Type B pancreatic cell (in vitro differentiated cells): Measurements from ENCODE around the gene STXBP5L. TPM values are rescaled to one million over a fixed set of nuclear protein-coding genes. Genes with fewer than 3 reads are reported as not detected.

Source experiments
- DNase-seq: peaks from one replicate; pipeline ENCODE4 v3.0.0; 2021; ENCODE audit warnings: mixed read lengths; ENCODE audit not compliant: unreplicated experiment; ENCODE audit errors: extremely low spot score
- H3K27ac Mint-ChIP-seq: 2 replicates; pipeline ENCODE4 v1.8.0; 2021; ENCODE audit warnings: mild to moderate bottlenecking, mixed read lengths
- H3K27me3 Mint-ChIP-seq: 2 replicates; pipeline ENCODE4 v1.8.0; 2021; ENCODE audit warnings: mixed read lengths
- H3K36me3 Mint-ChIP-seq: 2 replicates; pipeline ENCODE4 v1.8.0; 2021; ENCODE audit warnings: mixed read lengths
- H3K4me1 Mint-ChIP-seq: one replicate; pipeline ENCODE4 v1.8.0; 2021; ENCODE audit warnings: mixed read lengths; ENCODE audit not compliant: unreplicated experiment
- H3K4me3 Mint-ChIP-seq: 2 replicates; pipeline ENCODE4 v1.8.0; 2021; ENCODE audit warnings: mild to moderate bottlenecking, mixed read lengths
- H3K9me3 Mint-ChIP-seq: 2 replicates; pipeline ENCODE4 v1.8.0; 2021; ENCODE audit warnings: mixed read lengths
- long read RNA-seq: library from polyadenylated mRNA; unstranded; transcript quantifications from one replicate; pipeline ENCODE4 v2.0.0, GENCODE V29; 2020
- total RNA-seq: library from RNA; stranded (reverse); gene quantifications from 2 replicates; pipeline ENCODE4 v1.2.1, GENCODE V29; 2021; ENCODE audit warnings: low replicate concordance
- TF ChIP-seq, protein P1 (sequence below): fragments of 200-600 bp; sonication (generic); conservative IDR thresholded peaks from 2 replicates; pipeline ENCODE4 v1.5.0; 2021; ENCODE audit warnings: antibody characterized with exemption, mild to moderate bottlenecking

STXBP5L gene
- 3.6 and 5.2 TPM in 2 replicates for total RNA-seq
- long read RNA-seq, partial matches to known transcripts, result 2 of 9 reads
- long read RNA-seq, other reads (novel, unspliced or antisense), result 6 of 9 reads

DNA sequence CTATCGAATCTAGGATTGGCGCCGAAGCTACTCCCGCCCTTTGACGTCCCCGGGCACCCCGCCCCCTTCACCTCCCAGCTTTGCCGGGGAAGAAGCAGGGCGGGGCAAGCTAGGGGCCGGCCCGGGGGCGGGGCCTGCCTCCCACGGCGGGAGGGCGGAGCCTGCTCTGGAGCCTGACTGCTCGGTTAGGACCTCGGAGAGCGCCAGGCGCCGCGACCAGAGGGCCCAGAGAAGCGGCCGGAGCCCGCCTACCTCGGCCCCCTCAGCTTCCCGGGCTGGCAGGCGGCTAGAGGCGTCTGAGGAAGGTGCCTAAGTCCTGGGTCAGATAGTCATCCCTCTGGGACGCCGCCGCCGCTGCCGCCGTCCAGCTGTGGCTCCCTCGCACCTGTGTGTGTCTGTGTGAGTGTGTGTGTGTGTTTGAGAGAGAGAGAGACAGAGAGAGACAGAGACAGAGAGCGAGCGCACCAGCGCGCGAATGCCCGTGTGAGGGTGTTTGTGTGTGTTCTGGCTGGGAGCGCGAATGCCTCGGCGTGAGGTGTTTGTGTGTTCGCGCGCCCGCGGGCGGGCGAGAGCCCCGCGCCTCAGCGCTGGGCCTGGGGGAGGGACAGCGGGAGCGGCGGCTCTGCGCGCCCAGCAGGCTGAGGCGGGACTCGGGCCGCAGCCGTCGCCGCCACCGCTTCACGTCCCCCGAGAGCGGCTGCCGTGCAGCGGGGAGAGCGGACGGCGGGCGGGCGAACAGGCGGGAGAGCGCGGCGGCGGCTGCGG, at the start of gene STXBP5L:
STXBP5L (plus strand) TSS at position 176 of the 765 bp plus-strand sequence. CDS start 1,374 bp downstream, outside the sequence.
- Mint-ChIP-seq H3K36me3 (no peaks in the 10 kb centered on the region), H3K9me3 (no peaks in the 10 kb centered on the region), H3K4me1 (peaks cover 16% of the 10 kb centered on the region), H3K27me3 (peaks cover 70% of the 10 kb centered on the region), H3K4me3 (peak within 1 kb of the TSS; percentile 98), H3K27ac (peak within 1 kb of the TSS; percentile 86)
- TF ChIP-seq, protein P1, sequence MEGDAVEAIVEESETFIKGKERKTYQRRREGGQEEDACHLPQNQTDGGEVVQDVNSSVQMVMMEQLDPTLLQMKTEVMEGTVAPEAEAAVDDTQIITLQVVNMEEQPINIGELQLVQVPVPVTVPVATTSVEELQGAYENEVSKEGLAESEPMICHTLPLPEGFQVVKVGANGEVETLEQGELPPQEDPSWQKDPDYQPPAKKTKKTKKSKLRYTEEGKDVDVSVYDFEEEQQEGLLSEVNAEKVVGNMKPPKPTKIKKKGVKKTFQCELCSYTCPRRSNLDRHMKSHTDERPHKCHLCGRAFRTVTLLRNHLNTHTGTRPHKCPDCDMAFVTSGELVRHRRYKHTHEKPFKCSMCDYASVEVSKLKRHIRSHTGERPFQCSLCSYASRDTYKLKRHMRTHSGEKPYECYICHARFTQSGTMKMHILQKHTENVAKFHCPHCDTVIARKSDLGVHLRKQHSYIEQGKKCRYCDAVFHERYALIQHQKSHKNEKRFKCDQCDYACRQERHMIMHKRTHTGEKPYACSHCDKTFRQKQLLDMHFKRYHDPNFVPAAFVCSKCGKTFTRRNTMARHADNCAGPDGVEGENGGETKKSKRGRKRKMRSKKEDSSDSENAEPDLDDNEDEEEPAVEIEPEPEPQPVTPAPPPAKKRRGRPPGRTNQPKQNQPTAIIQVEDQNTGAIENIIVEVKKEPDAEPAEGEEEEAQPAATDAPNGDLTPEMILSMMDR, result no peak
- peak; percentile 90 for DNase-seq

DNA sequence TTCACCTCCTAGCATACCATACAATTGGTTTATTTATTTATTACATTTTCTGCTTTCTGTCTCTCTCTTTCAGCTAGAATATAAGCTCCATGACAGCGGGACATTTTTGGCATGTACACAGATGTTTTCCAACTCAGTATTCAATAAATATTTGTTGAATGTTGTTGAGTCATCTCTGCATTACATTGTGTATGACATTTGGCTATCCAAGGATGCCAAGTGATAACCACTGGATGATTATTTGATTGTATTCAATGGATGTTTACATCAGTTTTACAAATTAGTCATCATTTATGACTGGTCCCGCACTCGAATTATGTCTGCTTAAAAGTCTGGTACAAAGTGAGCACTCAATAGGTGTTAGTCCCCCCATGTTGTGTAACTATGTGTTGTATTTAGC, 49.5 kb upstream of the STXBP5L start:
- Mint-ChIP-seq H3K27me3 (peaks cover 12% of the 10 kb centered on the region), H3K4me3 (no peak overlapping the region), H3K27ac (no peak overlapping the region), H3K4me1 (no peaks in the 10 kb centered on the region), H3K36me3 (no peaks in the 10 kb centered on the region), H3K9me3 (no peaks in the 10 kb centered on the region)
- DNase-seq, result no peak
- TF ChIP-seq, protein P1, result no peak

DNA sequence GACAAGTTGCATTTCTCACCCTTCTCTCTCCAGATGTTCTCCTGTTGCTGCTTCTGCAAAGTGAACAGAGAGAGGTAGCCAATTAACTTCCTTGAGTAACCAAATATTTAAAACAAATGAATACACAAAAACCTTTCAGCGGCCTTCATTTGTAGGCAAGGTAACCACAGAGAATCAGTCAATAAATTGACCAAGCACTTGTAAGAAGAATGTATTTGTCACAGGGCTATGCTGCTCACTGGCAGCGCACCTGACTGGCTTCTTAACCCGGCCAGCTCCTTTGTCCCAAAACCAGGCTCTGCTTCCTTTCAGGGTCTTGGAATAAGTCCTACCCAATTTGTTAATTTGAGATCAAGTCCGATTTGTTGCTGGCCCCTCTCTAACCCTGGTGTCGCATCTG, 43.5 kb upstream of the STXBP5L start:
- H3K9me3 Mint-ChIP-seq, result no peaks in the 10 kb centered on the region
- TF ChIP-seq, protein P1, result no peak
- peaks cover 11% of the 10 kb centered on the region for H3K27me3 Mint-ChIP-seq
- no peaks in the 10 kb centered on the region for H3K4me1 Mint-ChIP-seq
- DNase-seq, result no peak
- H3K36me3 Mint-ChIP-seq, result no peaks in the 10 kb centered on the region
- no peak overlapping the region for H3K4me3 Mint-ChIP-seq
- no peak overlapping the region for H3K27ac Mint-ChIP-seq

DNA sequence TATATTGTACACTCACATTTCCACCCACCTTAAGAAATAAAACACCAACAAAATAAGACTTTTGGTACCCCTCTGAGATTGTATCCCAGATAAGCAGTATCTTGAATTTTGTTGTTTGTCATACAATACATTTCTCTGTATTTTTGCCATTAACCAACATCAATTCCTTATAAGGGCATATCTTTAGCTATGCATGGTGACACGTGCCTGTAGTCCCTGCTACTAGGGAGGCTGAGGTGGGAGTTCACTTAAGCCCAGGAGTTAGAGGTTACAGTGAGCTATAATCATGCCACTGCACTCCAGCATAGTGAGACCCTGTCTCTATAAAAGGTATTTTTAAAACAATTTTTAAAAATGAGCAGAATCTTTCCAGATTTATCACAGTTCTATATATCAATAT, 32.5 kb upstream of the STXBP5L start:
- no peak overlapping the region for H3K27ac Mint-ChIP-seq
- H3K4me1 Mint-ChIP-seq, result no peaks in the 10 kb centered on the region
- no peak for DNase-seq
- no peaks in the 10 kb centered on the region for H3K9me3 Mint-ChIP-seq
- no peak overlapping the region for H3K4me3 Mint-ChIP-seq
- no peaks in the 10 kb centered on the region for H3K36me3 Mint-ChIP-seq
- TF ChIP-seq, protein P1, result no peak
- peaks cover 12% of the 10 kb centered on the region for H3K27me3 Mint-ChIP-seq

DNA sequence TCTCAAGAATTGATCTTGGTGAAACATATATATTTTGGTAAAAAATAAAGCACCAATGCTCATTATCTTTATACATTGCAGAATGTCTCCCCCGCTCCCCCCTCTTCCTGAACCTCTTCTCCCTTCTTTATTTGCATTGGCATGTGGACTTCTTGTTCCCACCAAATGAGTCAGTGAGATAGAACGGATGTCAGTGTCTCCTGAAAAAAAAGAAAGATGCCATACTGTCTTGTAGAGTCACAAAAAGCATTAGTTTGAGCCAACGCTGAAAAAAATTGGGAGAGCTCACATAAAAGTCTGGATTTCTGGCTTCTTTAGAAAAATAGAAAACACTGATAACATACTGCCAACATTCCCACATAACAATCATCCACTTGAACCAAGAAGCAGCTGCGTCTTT, 32.0 kb upstream of the STXBP5L start:
- DNase-seq, result no peak
- no peak overlapping the region for H3K27ac Mint-ChIP-seq
- H3K36me3 Mint-ChIP-seq, result no peaks in the 10 kb centered on the region
- H3K4me3 Mint-ChIP-seq, result no peak overlapping the region
- H3K9me3 Mint-ChIP-seq, result no peaks in the 10 kb centered on the region
- no peaks in the 10 kb centered on the region for H3K4me1 Mint-ChIP-seq
- TF ChIP-seq, protein P1, result no peak
- peaks cover 12% of the 10 kb centered on the region for H3K27me3 Mint-ChIP-seq
